Peyer's patch (tissue), 4 donors: Measurements from ENCODE around the gene AK4. TPM values are rescaled to one million over a fixed set of nuclear protein-coding genes. Genes with fewer than 3 reads are reported as not detected.

Experiments used
- DNase-seq, 3 donors: peaks; one replicate each; pipeline ENCODE4 v3.0.0-alpha.2; 2017 to 2019
- H3K27ac ChIP-seq, 4 donors: fragments of 200-600 bp; sonication (generic); one replicate each; pipeline ENCODE4 v1.5.1; 2016 to 2019
- H3K27me3 ChIP-seq, 2 donors: fragments of 200-600 bp; sonication (generic); one replicate each; pipeline ENCODE4 v1.5.1; 2019
- H3K36me3 ChIP-seq, 3 donors: fragments of 200-600 bp; sonication (generic); one replicate each; pipeline ENCODE4 v1.5.1; 2016 to 2019
- H3K4me1 ChIP-seq, 4 donors: fragments of 200-600 bp; sonication (generic); one replicate each; pipeline ENCODE4 v1.5.1; 2016 to 2019
- H3K4me3 ChIP-seq, 4 donors: fragments of 200-600 bp; sonication (generic); 1 replicate in 3 of 4; 2 replicates in 1 of 4; pipeline ENCODE4 v1.5.1; 2016 to 2019; ENCODE audit warnings: mild to moderate bottlenecking in 1 of 4
- H3K9me3 ChIP-seq, 4 donors: fragments of 200-600 bp; sonication (generic); one replicate each; pipeline ENCODE4 v1.5.1; 2016 to 2019; ENCODE audit warnings: mild to moderate bottlenecking in 1 of 4
- CTCF ChIP-seq, 6 experiments: fragments of 450-650 bp in 4 of 6; fragments of 200-600 bp in 2 of 6; sonication (generic) in 1 of 6; IDR thresholded peaks; one replicate each; pipeline ENCODE4 v1.5.1; 2017 to 2019; ENCODE audit warnings: antibody characterized with exemption in 6 of 6, mild to moderate bottlenecking in 3 of 6, moderate library complexity in 1 of 6
- POLR2A ChIP-seq, 2 donors: fragments of 450-650 bp; IDR thresholded peaks; one replicate each; pipeline ENCODE4 v1.5.1; 2017; ENCODE audit warnings: antibody characterized with exemption in 2 of 2, mild to moderate bottlenecking in 2 of 2, moderate library complexity in 2 of 2
- total RNA-seq, 4 donors: library from RNA; depleted of rRNA; stranded (reverse); fragments of >200 nt; gene quantifications; one replicate each; pipeline ENCODE4 v1.1.0, GENCODE V29; 2016

Gene AK4
- total RNA-seq, 4 donors from 2014 or later, result 4.8 to 12.2 (median 6.8) TPM

- Histone ChIP-seq H3K27me3 (no peaks in the 10 kb centered on the region), H3K36me3 (no peaks in the 10 kb centered on the region), H3K9me3 (no peaks in the 10 kb centered on the region), H3K4me3 (no peak overlapping the region), H3K4me1 (peaks cover 0 to 13% (median 0%) of the 10 kb centered on the region in 4 donors), H3K27ac (no peak overlapping the region)
- TF ChIP-seq POLR2A (IDR thresholded peaks at IDR 0.05) (no peak), CTCF (IDR thresholded peaks at IDR 0.05) (no peak)
- no peak for DNase-seq
Measured at GRCh38 chr1:65267271-65267670, 119.3 kb downstream of the AK4 start.

- Histone ChIP-seq H3K4me3 (no peak overlapping the region), H3K4me1 (peaks cover 0 to 13% (median 0%) of the 10 kb centered on the region in 4 donors), H3K27ac (no peak overlapping the region), H3K27me3 (no peaks in the 10 kb centered on the region), H3K9me3 (no peaks in the 10 kb centered on the region), H3K36me3 (no peaks in the 10 kb centered on the region)
- no peak for DNase-seq
- no peak for TF ChIP-seq CTCF (IDR thresholded peaks at IDR 0.05)
- TF ChIP-seq POLR2A (IDR thresholded peaks at IDR 0.05), result no peak
Measured at GRCh38 chr1:65267683-65268082, 119.7 kb downstream of the AK4 start.

GRCh38 chr1:65269612-65270011 lies 121.6 kb downstream of the AK4 start:
- Histone ChIP-seq H3K36me3 (no peaks in the 10 kb centered on the region), H3K27me3 (no peaks in the 10 kb centered on the region), H3K27ac (no peak overlapping the region), H3K4me3 (no peak overlapping the region), H3K4me1 (peaks cover 0 to 13% (median 0%) of the 10 kb centered on the region in 4 donors), H3K9me3 (no peaks in the 10 kb centered on the region)
- DNase-seq, result no peak
- TF ChIP-seq CTCF (IDR thresholded peaks at IDR 0.05) (no peak), POLR2A (IDR thresholded peaks at IDR 0.05) (no peak)

- Histone ChIP-seq H3K9me3 (no peaks in the 10 kb centered on the region), H3K36me3 (no peaks in the 10 kb centered on the region), H3K4me3 (no peak overlapping the region), H3K4me1 (no peaks in the 10 kb centered on the region), H3K27ac (no peak overlapping the region), H3K27me3 (no peaks in the 10 kb centered on the region)
- TF ChIP-seq POLR2A (IDR thresholded peaks at IDR 0.05) (no peak), CTCF (IDR thresholded peaks at IDR 0.05) (no peak)
- no peak for DNase-seq
Measured at GRCh38 chr1:65276197-65276939, 128.4 kb downstream of the AK4 start.

- Histone ChIP-seq H3K27me3 (no peaks in the 10 kb centered on the region), H3K4me1 (no peaks in the 10 kb centered on the region), H3K4me3 (no peak overlapping the region), H3K36me3 (no peaks in the 10 kb centered on the region), H3K9me3 (no peaks in the 10 kb centered on the region), H3K27ac (no peak overlapping the region)
- TF ChIP-seq CTCF (IDR thresholded peaks at IDR 0.05) (no peak), POLR2A (IDR thresholded peaks at IDR 0.05) (no peak)
- DNase-seq, result no peak
Measured at GRCh38 chr1:65277605-65278347, 129.8 kb downstream of the AK4 start.
